NCI-H510A (cell line): Measurements from ENCODE around the gene TC2N.
"Not testable (repeated sequence)": the region's sequence is repeated elsewhere in the genome, so short reads cannot be mapped to it uniquely, and the experiment has no call there.

ENCODE experiments used
- DNase-seq: peaks from one replicate; lab custom pipeline; 2025; lab: John Stamatoyannopoulos, UW

The TC2N gene

GRCh38 chr14:91753501-91754128 is 113.7 kb downstream of the TC2N start:
- DNase-seq, result no peak

GRCh38 chr14:91752961-91753360 is 114.4 kb downstream of the TC2N start:
- DNase-seq, result no peak

- DNase-seq, result no peak
These were observed 115.6 kb downstream of the TC2N start for GRCh38 chr14:91751719-91752118.

- no peak for DNase-seq
These were observed 116.6 kb downstream of the TC2N start for GRCh38 chr14:91750634-91751198.

- no peak for DNase-seq
These were observed 117.5 kb downstream of the TC2N start for GRCh38 chr14:91749868-91750267.

- no peak for DNase-seq
These were observed 119.3 kb downstream of the TC2N start for GRCh38 chr14:91748049-91748448.

- no peak for DNase-seq
These were observed 122.0 kb downstream of the TC2N start for GRCh38 chr14:91745344-91745743.

- no peak for DNase-seq
These were observed 123.3 kb downstream of the TC2N start for GRCh38 chr14:91744068-91744480.

GRCh38 chr14:91743305-91743653 is 124.1 kb downstream of the TC2N start:
- DNase-seq, result no peak

- no peak for DNase-seq
These were observed 124.6 kb downstream of the TC2N start for GRCh38 chr14:91742621-91743304.

- not testable (repeated sequence) for DNase-seq
These were observed 127.5 kb downstream of the TC2N start for GRCh38 chr14:91739867-91740266.

GRCh38 chr14:91737619-91738018 is 129.7 kb downstream of the TC2N start:
- DNase-seq, result no peak

- DNase-seq, result no peak
These were observed 134.4 kb downstream of the TC2N start for GRCh38 chr14:91732859-91733477.

- DNase-seq, result no peak
These were observed 134.9 kb downstream of the TC2N start for GRCh38 chr14:91732439-91732838.

- DNase-seq, result no peak
These were observed 135.3 kb downstream of the TC2N start, which contains the start of gene CATSPERB for GRCh38 chr14:91731986-91732385. CATSPERB (minus strand) TSS chr14:91732086; CDS start chr14:91729479, 2,607 bp downstream.

- DNase-seq, result no peak
These were observed 136.3 kb downstream of the TC2N start for GRCh38 chr14:91731018-91731417.

GRCh38 chr14:91729756-91730155 is 137.6 kb downstream of the TC2N start:
- DNase-seq, result no peak
